Transverse colon (tissue), 4 donors: Measurements from ENCODE around the gene LYRM1.

Experiments used
- EP300 ChIP-seq: sonication (generic); formaldehyde crosslinking; IDR thresholded peaks from one replicate; pipeline ENCODE4 v1.6.1; 2017; ENCODE audit warnings: antibody characterized with exemption, low read depth
- POLR2A ChIP-seq: fragments of 450-650 bp; IDR thresholded peaks from one replicate; pipeline ENCODE4 v1.6.1; 2016; ENCODE audit warnings: antibody characterized with exemption, mild to moderate bottlenecking, moderate library complexity
- POLR2AphosphoS5 ChIP-seq, 3 donors: sonication (generic); formaldehyde crosslinking; IDR thresholded peaks; one replicate each; pipeline ENCODE4 v1.6.1; 2016; ENCODE audit warnings: antibody characterized with exemption in 3 of 3
- TF ChIP-seq, protein P1 (sequence below), 5 experiments: fragments of 200-600 bp in 3 of 5; fragments of 450-650 bp in 2 of 5; sonication (generic) in 3 of 5; IDR thresholded peaks; 1 replicate in 2 of 5; 2 replicates in 3 of 5; pipeline ENCODE4 v1.5.1; 2016 to 2017; ENCODE audit warnings: antibody characterized with exemption in 5 of 5, inconsistent platforms in 3 of 5, mild to moderate bottlenecking in 2 of 5, moderate library complexity in 1 of 5

DNA sequence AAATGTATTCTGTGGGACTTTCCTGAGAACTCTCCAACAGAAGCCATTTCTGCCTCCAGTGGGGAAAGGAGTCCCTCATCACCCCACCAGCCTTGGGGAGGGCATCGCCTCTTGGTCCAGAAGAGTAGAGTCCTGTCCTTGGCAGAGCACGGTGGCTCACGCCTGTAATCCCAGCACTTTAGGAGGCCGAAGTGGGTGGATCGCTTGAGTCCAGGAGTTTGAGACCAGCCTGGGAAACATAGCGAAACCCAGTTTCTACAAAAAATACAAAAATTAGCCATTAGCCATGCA lies 41.0 kb downstream of the LYRM1 start:
- TF ChIP-seq, protein P1, sequence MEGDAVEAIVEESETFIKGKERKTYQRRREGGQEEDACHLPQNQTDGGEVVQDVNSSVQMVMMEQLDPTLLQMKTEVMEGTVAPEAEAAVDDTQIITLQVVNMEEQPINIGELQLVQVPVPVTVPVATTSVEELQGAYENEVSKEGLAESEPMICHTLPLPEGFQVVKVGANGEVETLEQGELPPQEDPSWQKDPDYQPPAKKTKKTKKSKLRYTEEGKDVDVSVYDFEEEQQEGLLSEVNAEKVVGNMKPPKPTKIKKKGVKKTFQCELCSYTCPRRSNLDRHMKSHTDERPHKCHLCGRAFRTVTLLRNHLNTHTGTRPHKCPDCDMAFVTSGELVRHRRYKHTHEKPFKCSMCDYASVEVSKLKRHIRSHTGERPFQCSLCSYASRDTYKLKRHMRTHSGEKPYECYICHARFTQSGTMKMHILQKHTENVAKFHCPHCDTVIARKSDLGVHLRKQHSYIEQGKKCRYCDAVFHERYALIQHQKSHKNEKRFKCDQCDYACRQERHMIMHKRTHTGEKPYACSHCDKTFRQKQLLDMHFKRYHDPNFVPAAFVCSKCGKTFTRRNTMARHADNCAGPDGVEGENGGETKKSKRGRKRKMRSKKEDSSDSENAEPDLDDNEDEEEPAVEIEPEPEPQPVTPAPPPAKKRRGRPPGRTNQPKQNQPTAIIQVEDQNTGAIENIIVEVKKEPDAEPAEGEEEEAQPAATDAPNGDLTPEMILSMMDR (IDR thresholded peaks at IDR 0.05): no peak
- TF ChIP-seq EP300: no peak
- no peak for TF ChIP-seq POLR2AphosphoS5 (IDR thresholded peaks at IDR 0.05)
- no peak for TF ChIP-seq POLR2A
